Choroid plexus epithelial cell (primary cell): ENCODE results near the gene SPRYD3.

Source experiments
- DNase-seq: peaks from one replicate; pipeline ENCODE4 v3.0.0-alpha.2; 2010; ENCODE audit warnings: low read depth
- H3K4me3 ChIP-seq: 2 replicates; pipeline ENCODE4 v1.5.1; 2011; ENCODE audit warnings: low read depth, mild to moderate bottlenecking, control low read depth, low read length, moderate library complexity
- TF ChIP-seq, protein P1 (sequence below): conservative IDR thresholded peaks from 2 replicates; pipeline ENCODE4 v1.5.1; 2011; ENCODE audit warnings: low read depth, mild to moderate bottlenecking, control low read depth, inconsistent platforms, low read length, moderate library complexity

The SPRYD3 gene

DNA sequence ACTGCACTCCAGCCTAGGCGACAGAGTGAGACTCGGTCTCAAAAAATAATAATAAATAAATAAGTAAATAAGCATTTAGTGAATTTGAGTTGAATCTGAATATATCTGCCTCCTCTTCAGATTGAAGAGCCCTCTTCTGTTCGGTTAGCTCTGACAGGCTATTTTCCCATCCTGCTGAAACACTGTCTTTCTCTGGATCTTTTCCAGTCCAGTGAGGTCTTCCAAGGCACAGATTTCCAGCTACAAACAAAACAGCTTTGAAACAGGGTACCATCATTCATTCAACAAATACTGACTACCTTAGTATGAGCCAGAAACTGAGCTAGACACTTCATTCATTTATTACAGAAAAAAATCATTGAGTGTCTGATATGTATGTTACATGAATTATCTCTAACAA, 7.2 kb upstream of the SPRYD3 start:
- TF ChIP-seq, protein P1, sequence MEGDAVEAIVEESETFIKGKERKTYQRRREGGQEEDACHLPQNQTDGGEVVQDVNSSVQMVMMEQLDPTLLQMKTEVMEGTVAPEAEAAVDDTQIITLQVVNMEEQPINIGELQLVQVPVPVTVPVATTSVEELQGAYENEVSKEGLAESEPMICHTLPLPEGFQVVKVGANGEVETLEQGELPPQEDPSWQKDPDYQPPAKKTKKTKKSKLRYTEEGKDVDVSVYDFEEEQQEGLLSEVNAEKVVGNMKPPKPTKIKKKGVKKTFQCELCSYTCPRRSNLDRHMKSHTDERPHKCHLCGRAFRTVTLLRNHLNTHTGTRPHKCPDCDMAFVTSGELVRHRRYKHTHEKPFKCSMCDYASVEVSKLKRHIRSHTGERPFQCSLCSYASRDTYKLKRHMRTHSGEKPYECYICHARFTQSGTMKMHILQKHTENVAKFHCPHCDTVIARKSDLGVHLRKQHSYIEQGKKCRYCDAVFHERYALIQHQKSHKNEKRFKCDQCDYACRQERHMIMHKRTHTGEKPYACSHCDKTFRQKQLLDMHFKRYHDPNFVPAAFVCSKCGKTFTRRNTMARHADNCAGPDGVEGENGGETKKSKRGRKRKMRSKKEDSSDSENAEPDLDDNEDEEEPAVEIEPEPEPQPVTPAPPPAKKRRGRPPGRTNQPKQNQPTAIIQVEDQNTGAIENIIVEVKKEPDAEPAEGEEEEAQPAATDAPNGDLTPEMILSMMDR: no peak
- DNase-seq: no peak
- no peak overlapping the region for H3K4me3 ChIP-seq

DNA sequence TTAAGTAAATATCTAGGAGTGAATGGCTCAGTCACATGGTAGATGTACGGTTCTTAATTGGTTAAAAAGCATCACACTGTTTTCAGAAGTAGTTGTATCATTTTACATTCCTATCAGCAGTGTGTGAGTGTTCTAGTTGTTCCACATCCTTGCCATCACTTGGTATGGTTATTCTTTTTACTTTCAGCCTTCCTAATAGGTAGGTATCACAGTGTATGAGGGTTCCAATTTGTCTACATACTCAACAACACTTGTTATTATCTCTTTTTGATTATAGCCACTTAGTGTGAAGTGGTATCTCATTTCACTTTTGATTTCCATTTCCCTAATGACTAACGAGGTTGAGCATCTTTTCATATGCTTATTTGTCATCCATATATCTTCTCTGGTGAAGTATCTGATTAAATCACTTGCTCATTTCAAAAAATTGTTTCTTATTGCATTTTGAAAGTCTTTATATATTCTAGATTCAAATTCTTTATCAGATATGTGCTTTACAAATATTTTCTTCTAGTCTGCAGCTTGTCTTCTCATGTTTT, 3.5 kb upstream of the SPRYD3 start:
- TF ChIP-seq, protein P1: no peak
- DNase-seq: no peak
- H3K4me3 ChIP-seq: no peak overlapping the region

DNA sequence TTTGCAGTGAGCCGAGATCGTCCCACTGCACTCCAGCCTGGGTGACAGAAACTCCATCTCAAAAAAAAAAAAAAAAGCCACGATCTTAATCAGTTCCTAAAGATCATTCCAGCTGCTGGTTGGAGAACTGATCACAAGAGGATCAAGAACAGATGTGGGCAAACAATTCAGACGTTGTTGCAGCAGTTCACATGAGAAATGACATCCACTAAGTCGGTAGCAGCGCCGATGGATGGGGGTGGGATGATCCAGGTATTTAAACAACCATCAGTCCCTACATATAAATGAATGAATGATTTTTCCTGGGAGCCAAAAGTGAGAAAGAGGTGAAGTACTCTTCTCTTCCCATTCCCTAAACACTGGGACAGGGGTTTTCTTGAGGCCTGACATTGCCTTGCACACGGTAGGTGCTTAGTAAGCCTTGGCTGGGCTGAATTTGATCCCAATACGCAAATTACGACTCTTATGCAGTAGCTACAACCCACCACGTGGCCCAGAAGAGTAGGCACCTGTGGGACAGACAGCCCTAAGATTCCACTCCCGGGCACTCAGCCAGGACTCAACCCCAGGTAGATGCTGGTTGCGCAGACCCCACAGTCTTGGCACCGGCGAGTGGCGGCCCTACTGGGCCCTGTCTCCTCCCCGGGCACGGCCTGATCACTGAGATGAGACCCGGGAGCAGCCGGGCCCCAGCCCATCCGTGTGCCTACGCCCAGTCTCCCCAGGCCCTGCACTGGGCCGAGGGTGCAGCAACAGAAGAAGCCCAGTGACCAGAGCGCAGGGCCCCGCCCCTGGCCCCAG, 565 bp downstream of the SPRYD3 start:
- peak overlapping the region; percentile 78 for H3K4me3 ChIP-seq
- peak; percentile 47 for DNase-seq
- TF ChIP-seq, protein P1: no peak

DNA sequence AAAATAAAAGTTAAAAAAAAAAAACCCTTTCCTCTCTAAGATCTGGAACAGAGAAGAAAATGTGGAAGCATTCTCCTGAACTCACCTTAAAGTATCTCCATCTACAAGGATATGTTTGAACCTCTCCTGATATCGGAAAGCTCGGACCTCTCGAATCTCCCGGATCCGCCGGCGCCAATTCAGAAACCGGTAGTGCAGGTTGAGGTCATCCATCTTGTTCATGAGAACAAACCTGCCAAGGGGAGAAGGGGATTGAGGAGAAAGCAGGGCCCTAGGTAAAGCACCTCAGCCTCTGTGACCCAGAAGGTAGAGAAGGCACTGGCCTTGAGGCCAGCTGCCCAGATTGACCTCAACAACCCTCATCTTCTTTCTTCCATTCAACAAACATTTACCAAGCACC, 2.2 kb downstream of the SPRYD3 start:
- DNase-seq: no peak
- TF ChIP-seq, protein P1: no peak
- H3K4me3 ChIP-seq: no peak overlapping the region

DNA sequence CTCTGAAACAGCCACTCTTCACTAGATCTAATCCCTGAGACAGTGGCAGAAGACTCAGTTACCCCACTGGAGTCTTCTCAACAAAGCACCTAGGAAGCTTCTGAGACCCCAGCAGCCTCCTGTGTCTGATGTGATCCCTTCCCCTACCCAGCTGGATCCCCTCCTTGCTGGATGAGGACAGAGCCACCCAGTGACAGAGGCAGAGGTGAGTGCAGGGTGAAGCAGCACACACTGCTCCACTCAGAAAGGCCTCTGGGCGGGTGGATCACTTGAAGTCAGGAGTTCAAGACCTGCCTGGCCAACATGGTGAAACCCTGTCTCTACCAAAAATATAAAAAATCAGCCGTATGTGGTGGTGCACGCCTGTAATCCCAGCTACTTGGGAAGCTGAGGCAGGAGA, 2.7 kb downstream of the SPRYD3 start:
- TF ChIP-seq, protein P1: no peak
- no peak for DNase-seq
- no peak overlapping the region for H3K4me3 ChIP-seq

DNA sequence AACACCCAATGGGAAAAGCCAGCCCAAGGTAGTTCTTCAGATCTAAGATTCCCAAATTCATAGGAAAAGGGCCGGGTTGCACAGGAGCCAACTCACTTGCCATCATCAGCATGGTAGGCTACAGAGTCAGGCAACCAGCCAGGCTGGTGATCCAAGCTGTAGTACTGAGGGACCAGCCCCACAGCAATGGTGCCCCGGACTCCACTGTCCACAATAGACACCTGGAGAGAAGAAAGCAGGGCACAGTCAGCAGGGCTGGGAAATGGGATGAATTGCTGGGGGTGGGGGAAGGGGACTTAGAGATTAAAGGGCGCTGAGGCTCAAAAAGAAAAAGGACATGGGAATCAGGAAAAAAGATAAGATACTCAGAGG, 4.2 kb downstream of the SPRYD3 start:
- TF ChIP-seq, protein P1: no peak
- no peak overlapping the region for H3K4me3 ChIP-seq
- no peak for DNase-seq

DNA sequence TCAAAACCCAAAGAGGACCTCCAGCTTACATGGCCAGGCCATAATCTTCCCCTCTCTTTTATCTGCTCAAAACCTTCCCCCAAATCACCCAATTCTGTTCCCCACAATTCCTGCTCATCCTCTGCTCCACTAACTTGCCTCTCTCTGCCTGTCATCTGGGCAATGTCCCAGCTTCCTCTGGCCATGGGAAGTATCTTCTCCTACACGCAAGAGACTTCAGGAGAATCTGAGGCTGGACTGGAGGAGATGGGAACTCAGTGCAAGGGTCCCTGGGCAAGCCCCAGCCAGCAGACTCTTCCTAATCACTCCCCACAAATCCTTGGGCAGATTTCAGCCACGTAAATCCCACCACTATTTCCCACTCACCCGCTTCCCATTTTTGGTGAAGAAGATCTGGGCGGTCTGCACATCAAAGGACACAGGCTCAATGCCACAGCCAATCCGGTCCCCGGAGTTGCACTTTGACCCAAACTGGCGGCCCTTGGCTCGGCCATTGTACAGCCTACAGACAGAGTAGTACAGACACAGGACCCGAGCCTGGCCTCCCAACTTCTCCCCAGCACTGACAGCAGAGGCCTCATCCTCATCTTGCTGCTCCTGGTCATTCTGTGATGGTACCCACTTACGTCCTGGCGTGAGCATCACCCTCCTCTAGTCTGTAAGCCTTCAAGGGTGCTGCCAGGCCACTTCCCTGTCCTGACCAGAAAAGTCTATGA, 4.7 kb downstream of the SPRYD3 start:
- TF ChIP-seq, protein P1: no peak
- no peak for DNase-seq
- no peak overlapping the region for H3K4me3 ChIP-seq
